ENCODE data around the gene CNKSR2. TPM values are rescaled to one million over a fixed set of nuclear protein-coding genes. Genes with fewer than 3 reads are reported as not detected.

The CNKSR2 gene
- total RNA-seq, 2 experiments from 2014 or later, result 14.4 to 14.8 TPM

DNA sequence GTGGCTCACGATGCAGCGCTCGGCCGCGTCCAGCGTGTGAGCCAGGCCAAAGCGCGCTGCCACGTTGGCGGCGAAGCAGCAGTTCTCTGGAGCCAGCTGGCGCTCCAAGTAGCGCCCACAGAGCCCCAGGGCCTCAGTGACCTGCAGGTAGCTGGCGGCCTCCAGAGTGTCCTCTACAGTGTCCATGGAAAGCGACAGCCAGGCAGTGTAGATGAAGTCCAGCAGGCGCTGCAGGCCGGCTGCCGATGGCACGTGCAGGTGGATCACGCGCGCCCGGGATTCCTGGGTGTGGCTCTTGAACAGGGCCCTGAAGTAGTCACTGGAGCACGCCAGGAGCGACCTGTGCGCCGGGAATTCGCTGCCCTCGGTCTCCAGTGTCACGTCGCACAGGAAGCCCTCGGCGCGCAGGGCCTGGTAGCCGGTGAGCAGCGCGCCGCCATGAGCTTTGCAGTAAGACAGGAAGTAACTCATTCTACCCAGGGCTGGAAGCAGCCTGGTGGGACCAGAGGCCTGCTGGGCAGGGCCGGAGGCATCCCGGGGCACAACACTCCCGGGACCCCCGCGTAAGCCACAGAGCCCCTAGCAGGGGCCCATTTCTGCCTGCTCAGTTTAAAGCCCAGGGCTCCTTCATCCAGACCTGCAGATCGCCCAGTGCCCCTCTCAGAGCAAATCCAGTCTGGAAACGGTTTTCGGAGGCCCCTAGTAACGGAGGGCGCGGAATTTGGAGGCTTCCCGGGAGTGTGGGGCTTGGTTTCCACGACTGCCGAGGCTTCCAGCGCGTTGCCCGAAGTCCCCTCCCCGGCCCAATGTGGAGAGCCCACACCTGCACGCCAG lies 283.3 kb downstream of the CNKSR2 start:
- intact Hi-C loops (cut with DNase I, micrococcal nuclease), result no loop called here
- POLR2A ChIA-PET, result interaction anchor here (1.7 kb wide), 1 partner anchor 18 kb away, joined by 4 read pairs; no protein-coding TSS in a partner anchor
- no peaks in the 10 kb centered on the region for H3K36me3 ChIP-seq (ENCODE audit: insufficient read depth, low read length)
- Mint-ChIP-seq H3K4me1 (ENCODE audit: low read depth) (peaks cover 10% of the 10 kb centered on the region), H3K36me3 (ENCODE audit: low read depth) (no peaks in the 10 kb centered on the region), H3K27ac (peak overlapping the region; percentile 77), H3K27me3 (no peaks in the 10 kb centered on the region), H3K4me3 (peak overlapping the region; percentile 80), H3K9me3 (no peaks in the 10 kb centered on the region)
- peaks cover 5% of the 10 kb centered on the region for H3K4me1 ChIP-seq (ENCODE audit: insufficient read depth, low read length)
- H3K27ac ChIP-seq (ENCODE audit: low read depth in 1 of 2, low read length in 2 of 2), result peak overlapping the region in 1 of 2 donors; percentile 21
- CTCF ChIA-PET, result interaction anchor here (1.1 kb wide), 1 partner anchor 9 kb away, joined by 3 read pairs; no protein-coding TSS in a partner anchor
- H3K27me3 ChIP-seq (ENCODE audit: control insufficient read depth in 1 of 2, insufficient read depth in 2 of 2, low read length in 2 of 2), result no peaks in the 10 kb centered on the region
- DNase-seq (peak in 8 of 14 experiments; percentile 4 to 40 (median 12)), ATAC-seq (ENCODE audit: poor library complexity) (peak; percentile 81)
- peaks cover 0 to 16% of the 10 kb centered on the region in 2 experiments for H3K9me3 ChIP-seq (ENCODE audit: control insufficient read depth in 1 of 2, insufficient read depth in 1 of 2, low read length in 2 of 2)
- peak overlapping the region; percentile 58 for H3K4me3 ChIP-seq (ENCODE audit: low read length)
- TF ChIP-seq, protein P1, sequence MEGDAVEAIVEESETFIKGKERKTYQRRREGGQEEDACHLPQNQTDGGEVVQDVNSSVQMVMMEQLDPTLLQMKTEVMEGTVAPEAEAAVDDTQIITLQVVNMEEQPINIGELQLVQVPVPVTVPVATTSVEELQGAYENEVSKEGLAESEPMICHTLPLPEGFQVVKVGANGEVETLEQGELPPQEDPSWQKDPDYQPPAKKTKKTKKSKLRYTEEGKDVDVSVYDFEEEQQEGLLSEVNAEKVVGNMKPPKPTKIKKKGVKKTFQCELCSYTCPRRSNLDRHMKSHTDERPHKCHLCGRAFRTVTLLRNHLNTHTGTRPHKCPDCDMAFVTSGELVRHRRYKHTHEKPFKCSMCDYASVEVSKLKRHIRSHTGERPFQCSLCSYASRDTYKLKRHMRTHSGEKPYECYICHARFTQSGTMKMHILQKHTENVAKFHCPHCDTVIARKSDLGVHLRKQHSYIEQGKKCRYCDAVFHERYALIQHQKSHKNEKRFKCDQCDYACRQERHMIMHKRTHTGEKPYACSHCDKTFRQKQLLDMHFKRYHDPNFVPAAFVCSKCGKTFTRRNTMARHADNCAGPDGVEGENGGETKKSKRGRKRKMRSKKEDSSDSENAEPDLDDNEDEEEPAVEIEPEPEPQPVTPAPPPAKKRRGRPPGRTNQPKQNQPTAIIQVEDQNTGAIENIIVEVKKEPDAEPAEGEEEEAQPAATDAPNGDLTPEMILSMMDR (IDR thresholded peaks at IDR 0.05), result no peak

DNA sequence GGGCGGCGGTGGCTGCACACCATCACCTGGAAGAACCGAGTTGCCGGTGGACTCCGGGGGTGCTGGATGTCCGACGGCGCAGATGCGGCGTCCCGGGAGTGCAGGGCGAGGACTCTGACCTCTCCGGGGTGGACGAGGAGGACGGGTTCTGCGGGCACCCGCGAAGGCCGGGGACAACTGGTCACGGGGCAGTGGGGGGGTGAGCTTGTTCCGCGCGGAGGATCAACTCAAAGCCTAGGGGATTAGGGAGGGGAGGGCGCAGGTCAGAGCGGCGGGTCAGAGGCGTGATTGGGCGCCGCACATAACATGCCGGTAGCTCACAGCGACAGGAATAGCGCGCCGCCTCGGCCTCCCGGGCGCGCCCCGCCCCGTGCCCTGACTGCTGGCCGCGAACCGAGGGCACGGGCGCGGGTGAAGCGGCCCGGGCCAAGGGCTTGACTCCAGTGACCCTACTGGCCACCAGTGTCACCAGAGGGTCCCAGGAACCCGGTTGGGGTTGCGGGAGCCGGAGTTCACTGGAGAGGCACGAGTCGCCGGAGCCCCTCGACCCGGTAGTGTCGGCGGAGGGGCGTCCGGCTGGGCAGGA lies 284.0 kb downstream of the CNKSR2 start, which contains the start of gene KLHL34:
KLHL34 (minus strand) TSS at position 179 of the 586 bp plus-strand sequence. CDS start 542 bp downstream, outside the sequence.
- intact Hi-C loops (cut with DNase I, micrococcal nuclease), result no loop called here
- Mint-ChIP-seq H3K4me3 (peak within 1 kb of the TSS; percentile 84), H3K27ac (peak within 1 kb of the TSS; percentile 77), H3K36me3 (ENCODE audit: low read depth) (no peaks in the 10 kb centered on the region), H3K9me3 (no peaks in the 10 kb centered on the region), H3K4me1 (ENCODE audit: low read depth) (peaks cover 10% of the 10 kb centered on the region), H3K27me3 (no peaks in the 10 kb centered on the region)
- Histone ChIP-seq H3K27me3 (ENCODE audit: control insufficient read depth in 1 of 2, insufficient read depth in 2 of 2, low read length in 2 of 2) (no peaks in the 10 kb centered on the region), H3K36me3 (ENCODE audit: insufficient read depth, low read length) (no peaks in the 10 kb centered on the region), H3K4me3 (ENCODE audit: low read length) (peak within 1 kb of the TSS; percentile 58), H3K9me3 (ENCODE audit: control insufficient read depth in 1 of 2, insufficient read depth in 1 of 2, low read length in 2 of 2) (peaks cover 0 to 16% of the 10 kb centered on the region in 2 experiments), H3K4me1 (ENCODE audit: insufficient read depth, low read length) (peaks cover 5% of the 10 kb centered on the region), H3K27ac (ENCODE audit: low read depth in 1 of 2, low read length in 2 of 2) (peak within 1 kb of the TSS in 1 of 2 donors; percentile 21)
- ChIA-PET CTCF (interaction anchor here (1.1 kb wide), 1 partner anchor 10 kb away, joined by 3 read pairs; no protein-coding TSS in a partner anchor), POLR2A (interaction anchor here (1.0 to 1.7 kb wide), 2 partner anchors 17 to 181 kb away, joined by 3 to 4 read pairs; partner anchors contain the start of gene MBTPS2)
- DNase-seq (peak in 5 of 14 experiments; percentile 2 to 33 (median 18)), ATAC-seq (ENCODE audit: poor library complexity) (peak; percentile 58)
- TF ChIP-seq, protein P1 (IDR thresholded peaks at IDR 0.05), result no peak

DNA sequence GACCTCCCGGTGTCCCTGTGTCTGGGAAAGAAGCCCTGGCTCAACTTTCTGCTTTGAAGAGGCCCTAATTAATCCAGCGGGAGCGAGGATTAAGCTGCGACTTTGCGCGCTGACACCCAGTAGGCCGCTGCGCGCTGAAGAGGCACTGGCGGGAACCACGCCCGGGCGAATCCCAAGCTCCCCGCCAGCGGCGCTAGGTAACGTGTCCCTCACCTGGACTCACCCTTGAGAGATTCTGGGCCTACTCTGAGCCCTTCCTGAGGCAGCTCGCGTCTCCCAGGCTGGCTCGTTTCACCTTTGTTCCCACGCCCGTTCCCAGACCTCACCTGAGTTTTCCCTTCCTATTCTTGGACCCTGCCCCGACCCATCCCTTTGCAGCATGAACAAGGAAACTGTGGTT lies 284.5 kb downstream of the CNKSR2 start:
- ChIA-PET CTCF (no interaction called here), POLR2A (interaction anchor here (1.0 kb wide), 1 partner anchor 181 kb away, joined by 3 read pairs; the partner anchor contains the start of gene MBTPS2)
- H3K9me3 Mint-ChIP-seq, result no peaks in the 10 kb centered on the region
- ATAC-seq (ENCODE audit: poor library complexity) (no peak), DNase-seq (peak in 5 of 14 experiments; percentile 11 to 15 (median 12))
- H3K4me3 ChIP-seq (ENCODE audit: low read length), result peak overlapping the region; percentile 58
- peaks cover 0 to 16% of the 10 kb centered on the region in 2 experiments for H3K9me3 ChIP-seq (ENCODE audit: control insufficient read depth in 1 of 2, insufficient read depth in 1 of 2, low read length in 2 of 2)
- peak overlapping the region; percentile 30 for H3K27ac Mint-ChIP-seq
- H3K36me3 Mint-ChIP-seq (ENCODE audit: low read depth), result no peaks in the 10 kb centered on the region
- TF ChIP-seq, protein P1 (IDR thresholded peaks at IDR 0.05), result no peak
- no peaks in the 10 kb centered on the region for H3K36me3 ChIP-seq (ENCODE audit: insufficient read depth, low read length)
- peak overlapping the region; percentile 84 for H3K4me3 Mint-ChIP-seq
- H3K27me3 ChIP-seq (ENCODE audit: control insufficient read depth in 1 of 2, insufficient read depth in 2 of 2, low read length in 2 of 2), result no peaks in the 10 kb centered on the region
- intact Hi-C loops (cut with DNase I, micrococcal nuclease), result no loop called here
- peaks cover 5% of the 10 kb centered on the region for H3K4me1 ChIP-seq (ENCODE audit: insufficient read depth, low read length)
- H3K4me1 Mint-ChIP-seq (ENCODE audit: low read depth), result peaks cover 10% of the 10 kb centered on the region
- H3K27ac ChIP-seq (ENCODE audit: low read depth in 1 of 2, low read length in 2 of 2), result no peak overlapping the region
- no peaks in the 10 kb centered on the region for H3K27me3 Mint-ChIP-seq

All from CD4-positive, alpha-beta T cell (primary cell).